AG09319 (cell line): ENCODE data around the gene C4orf51.
"Not testable (repeated sequence)": the region's sequence is repeated elsewhere in the genome, so short reads cannot be mapped to it uniquely, and the experiment has no call there.

ENCODE experiments used
- DNase-seq: peaks from one replicate; pipeline ENCODE4 v3.0.0-alpha.2; 2010; ENCODE audit warnings: low read depth; ENCODE audit errors: extremely low read depth
- TF ChIP-seq, protein P1 (sequence below): IDR thresholded peaks from 2 replicates; pipeline ENCODE4 v1.5.1; 2011; ENCODE audit warnings: low read depth, mild to moderate bottlenecking, inconsistent platforms, low read length, moderate library complexity

The C4orf51 gene

DNA sequence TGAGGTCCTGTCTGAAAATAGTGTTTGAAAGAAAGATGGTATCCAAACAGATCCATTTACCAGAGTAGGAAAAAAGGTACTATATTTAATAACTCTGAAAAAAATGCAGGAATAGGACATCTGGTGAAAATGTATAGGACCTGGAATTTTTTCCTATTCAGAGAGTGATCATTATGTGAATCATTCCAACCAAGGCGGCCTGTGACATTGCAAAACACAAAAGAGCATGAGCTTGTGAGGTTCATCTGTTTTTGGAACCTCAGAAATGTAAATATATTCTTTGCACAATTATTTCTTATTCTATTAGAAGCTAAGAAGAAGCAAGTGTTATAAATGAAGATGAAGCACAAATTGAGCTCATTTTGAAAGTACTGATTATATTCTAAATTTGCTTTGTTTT lies 2.0 kb downstream of the C4orf51 start:
- TF ChIP-seq, protein P1, sequence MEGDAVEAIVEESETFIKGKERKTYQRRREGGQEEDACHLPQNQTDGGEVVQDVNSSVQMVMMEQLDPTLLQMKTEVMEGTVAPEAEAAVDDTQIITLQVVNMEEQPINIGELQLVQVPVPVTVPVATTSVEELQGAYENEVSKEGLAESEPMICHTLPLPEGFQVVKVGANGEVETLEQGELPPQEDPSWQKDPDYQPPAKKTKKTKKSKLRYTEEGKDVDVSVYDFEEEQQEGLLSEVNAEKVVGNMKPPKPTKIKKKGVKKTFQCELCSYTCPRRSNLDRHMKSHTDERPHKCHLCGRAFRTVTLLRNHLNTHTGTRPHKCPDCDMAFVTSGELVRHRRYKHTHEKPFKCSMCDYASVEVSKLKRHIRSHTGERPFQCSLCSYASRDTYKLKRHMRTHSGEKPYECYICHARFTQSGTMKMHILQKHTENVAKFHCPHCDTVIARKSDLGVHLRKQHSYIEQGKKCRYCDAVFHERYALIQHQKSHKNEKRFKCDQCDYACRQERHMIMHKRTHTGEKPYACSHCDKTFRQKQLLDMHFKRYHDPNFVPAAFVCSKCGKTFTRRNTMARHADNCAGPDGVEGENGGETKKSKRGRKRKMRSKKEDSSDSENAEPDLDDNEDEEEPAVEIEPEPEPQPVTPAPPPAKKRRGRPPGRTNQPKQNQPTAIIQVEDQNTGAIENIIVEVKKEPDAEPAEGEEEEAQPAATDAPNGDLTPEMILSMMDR = no peak

GRCh38 chr4:145686991-145687390 lies 7.0 kb downstream of the C4orf51 start:
- DNase-seq = no peak
- TF ChIP-seq, protein P1 = no peak

More for the DNA sequence above, 2.0 kb downstream of the C4orf51 start:
- no peak for DNase-seq

- TF ChIP-seq, protein P1 = no peak
- no peak for DNase-seq
Measured at GRCh38 chr4:145690610-145691009, 10.7 kb downstream of the C4orf51 start.

DNA sequence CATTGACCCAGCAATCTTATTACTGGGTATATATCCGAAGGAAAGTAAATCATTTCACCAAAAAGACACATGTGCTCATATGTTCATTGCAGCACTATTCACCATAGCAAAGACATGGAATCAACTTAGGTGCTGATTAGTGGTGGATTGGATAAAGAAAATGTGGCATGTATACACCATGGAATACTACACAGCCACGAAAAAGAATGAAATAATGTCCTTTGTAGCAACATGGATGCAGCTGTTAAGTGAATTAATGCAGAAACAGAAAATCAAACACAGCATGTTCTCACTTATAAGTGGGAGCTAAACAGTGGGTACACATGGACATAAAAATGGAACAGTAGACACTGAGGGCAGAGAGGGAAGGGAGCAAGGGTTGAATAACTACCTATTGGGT lies 11.5 kb downstream of the C4orf51 start:
- DNase-seq = not testable (repeated sequence)

DNA sequence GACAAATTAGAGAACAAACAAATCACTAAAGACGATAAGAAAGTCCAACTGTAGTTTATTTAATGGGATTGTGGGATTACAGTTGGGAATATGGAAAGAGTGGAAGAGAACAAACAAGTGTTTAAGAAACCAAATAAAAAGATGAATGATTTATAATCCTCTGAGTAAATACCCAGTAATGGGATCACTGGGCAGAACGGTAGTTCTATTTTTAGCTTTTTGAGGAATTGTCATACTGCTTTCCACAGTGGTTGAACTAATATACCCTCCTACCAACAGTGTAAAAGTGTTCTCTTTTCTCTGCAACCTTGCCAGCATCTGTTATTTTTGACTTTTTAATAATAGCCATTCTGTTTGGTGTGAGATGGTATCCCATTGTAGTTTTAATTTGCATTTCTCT lies 15.0 kb downstream of the C4orf51 start:
- no peak for DNase-seq

GRCh38 chr4:145697332-145697731 lies 17.4 kb downstream of the C4orf51 start:
- TF ChIP-seq, protein P1 = no peak
- no peak for DNase-seq

More for the DNA sequence above, 15.0 kb downstream of the C4orf51 start:
- TF ChIP-seq, protein P1 = no peak

GRCh38 chr4:145698507-145698906 lies 18.6 kb downstream of the C4orf51 start:
- no peak for DNase-seq
- TF ChIP-seq, protein P1 = no peak

GRCh38 chr4:145703850-145704497 lies 24.0 kb downstream of the C4orf51 start:
- DNase-seq = no peak
- TF ChIP-seq, protein P1 = no peak
